GM12892 (cell line): ENCODE results near the gene SDK1.

ENCODE experiments used
- DNase-seq: peaks from one replicate; pipeline ENCODE4 v3.0.0; 2011; ENCODE audit not compliant: insufficient read length
- FAIRE-seq: peaks from 2 replicates; lab custom pipeline; 2011; peaks lifted over from hg19 to GRCh38; lab: Jason Lieb, UNC
- POLR2A ChIP-seq: IDR thresholded peaks from 2 replicates; pipeline ENCODE4 v1.6.1; 2011; ENCODE audit warnings: low read depth, low read length, control low read depth
- POLR2AphosphoS5 ChIP-seq: IDR thresholded peaks from 2 replicates; pipeline ENCODE4 v1.6.1; 2011; ENCODE audit warnings: low read depth, low read length, control low read depth
- TAF1 ChIP-seq: IDR thresholded peaks from 2 replicates; pipeline ENCODE4 v1.6.1; 2011; ENCODE audit warnings: low read depth, mild to moderate bottlenecking, control low read depth, low read length, borderline replicate concordance

The SDK1 gene

DNA sequence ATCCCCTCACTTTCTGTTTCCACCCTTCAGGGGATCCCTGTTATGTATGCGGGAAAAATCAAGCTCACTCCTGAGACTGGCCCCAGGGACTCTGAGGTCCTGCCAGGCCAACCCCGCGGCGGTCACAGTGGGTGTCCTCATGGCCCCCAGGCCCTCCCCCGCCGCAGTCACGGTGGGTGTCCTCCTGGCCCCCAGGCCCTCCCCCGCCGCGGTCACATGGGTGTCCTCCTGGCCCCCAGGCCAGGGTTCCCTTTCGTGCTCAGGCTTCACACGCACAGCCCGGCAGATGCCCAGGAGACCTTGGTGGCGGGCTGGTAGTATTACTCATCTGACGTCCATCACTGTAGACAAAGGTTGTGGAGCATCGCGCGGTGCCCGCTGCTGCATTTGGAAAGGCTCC lies 890.0 kb downstream of the SDK1 start:
- FAIRE-seq (no peak), DNase-seq (no peak)
- no peak for TF ChIP-seq POLR2A
- no peak for TF ChIP-seq TAF1
- no peak for TF ChIP-seq POLR2AphosphoS5

DNA sequence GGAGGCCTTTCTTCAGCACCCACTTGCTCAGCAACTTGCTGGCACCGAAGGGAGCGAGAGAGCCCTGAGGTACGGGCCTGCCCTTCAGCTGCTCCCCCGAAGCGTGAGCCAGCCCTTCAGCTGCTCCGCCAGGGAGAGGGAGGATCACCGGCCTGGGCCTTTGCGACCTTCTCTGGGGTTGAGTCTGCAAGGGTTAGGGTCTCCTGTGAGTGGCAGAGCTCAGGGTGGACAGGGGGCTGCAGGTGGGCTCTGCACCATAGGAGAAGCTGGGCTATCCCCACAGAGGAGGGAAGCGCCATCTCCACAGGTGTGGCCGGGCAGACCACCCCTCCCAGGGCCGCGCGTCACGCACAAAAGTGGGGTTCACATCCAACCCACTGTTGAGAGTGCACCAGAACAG lies 890.5 kb downstream of the SDK1 start:
- DNase-seq (no peak), FAIRE-seq (no peak)
- no peak for TF ChIP-seq POLR2A
- no peak for TF ChIP-seq TAF1
- no peak for TF ChIP-seq POLR2AphosphoS5

DNA sequence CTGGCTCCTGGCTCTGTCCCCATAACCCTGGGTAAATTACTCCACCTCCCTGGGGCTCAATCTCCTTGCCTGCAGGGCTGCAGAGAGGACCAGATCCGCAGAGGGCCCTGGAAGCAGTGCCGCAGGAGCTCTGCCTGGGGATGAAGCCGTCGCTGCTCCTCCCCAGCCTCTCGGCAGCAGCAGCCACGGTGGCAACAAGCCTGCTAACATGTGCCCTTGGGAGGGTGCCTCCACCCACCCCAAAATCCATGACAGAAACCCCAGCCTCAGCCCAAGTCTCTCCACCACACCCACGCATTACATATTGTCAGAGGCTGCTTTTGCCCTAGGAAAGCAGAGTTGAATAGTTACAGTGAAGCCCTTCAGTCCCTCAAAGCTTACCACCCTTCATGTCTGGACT lies 894.6 kb downstream of the SDK1 start:
- no peak for DNase-seq
- FAIRE-seq, result no peak
- TF ChIP-seq TAF1 (no peak), POLR2A (no peak), POLR2AphosphoS5 (no peak)

DNA sequence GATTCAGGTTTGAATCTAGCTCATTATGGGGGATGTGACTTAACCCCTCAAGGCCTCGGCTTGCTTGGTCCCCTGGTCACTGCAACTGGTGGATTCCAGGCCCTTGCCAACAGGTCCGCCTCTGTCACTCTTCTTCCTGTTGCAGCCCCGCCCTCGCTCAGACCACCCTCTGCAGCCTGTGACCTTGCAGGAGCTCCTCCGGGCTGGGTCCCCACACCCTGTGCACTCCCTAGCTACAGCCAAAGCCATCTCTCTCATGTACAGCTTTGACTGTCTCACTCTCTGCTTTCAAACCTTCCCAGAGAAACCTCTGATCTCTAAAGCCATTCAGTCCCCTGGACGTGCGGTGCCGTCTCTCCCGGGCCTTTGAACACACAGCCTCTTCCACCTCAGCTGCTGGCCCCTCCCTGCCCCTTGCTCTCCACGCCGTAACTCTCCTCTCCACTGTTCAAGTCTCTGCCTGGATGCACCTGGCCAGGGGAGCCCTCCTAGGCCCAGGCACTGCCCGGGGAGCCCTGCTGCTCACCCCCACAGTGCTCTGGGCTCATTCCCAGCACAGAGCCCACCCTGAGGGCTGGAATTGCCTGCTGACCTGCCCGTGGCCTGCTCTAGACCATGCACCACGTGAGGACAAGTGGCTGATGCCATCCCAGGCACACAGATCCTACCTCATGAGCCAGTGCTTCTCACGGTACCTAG lies 895.2 kb downstream of the SDK1 start:
- DNase-seq (no peak), FAIRE-seq (no peak)
- TF ChIP-seq TAF1 (no peak), POLR2A (no peak), POLR2AphosphoS5 (no peak)

DNA sequence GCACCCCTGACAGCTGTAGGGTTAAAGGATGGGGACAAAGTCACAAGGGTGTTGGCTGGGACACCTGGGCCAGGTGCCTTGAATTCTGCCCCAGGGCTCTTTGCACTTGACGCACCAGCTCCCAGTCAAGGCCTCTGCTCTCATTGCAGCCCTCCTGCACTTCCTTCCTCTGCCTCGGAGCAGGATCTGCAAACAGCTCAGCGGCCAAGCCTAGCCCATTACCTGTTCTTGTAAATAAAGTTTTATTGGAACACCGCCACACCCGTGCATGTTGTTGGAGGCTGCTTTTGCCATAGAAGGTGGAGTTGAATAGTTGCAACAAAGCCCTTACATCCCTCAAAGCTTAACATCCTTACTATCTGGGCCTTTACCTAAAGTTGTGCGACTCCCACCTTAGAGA lies 897.2 kb downstream of the SDK1 start:
- FAIRE-seq, result no peak
- no peak for TF ChIP-seq POLR2AphosphoS5
- TF ChIP-seq POLR2A, result no peak
- TF ChIP-seq TAF1, result no peak
- DNase-seq, result no peak

DNA sequence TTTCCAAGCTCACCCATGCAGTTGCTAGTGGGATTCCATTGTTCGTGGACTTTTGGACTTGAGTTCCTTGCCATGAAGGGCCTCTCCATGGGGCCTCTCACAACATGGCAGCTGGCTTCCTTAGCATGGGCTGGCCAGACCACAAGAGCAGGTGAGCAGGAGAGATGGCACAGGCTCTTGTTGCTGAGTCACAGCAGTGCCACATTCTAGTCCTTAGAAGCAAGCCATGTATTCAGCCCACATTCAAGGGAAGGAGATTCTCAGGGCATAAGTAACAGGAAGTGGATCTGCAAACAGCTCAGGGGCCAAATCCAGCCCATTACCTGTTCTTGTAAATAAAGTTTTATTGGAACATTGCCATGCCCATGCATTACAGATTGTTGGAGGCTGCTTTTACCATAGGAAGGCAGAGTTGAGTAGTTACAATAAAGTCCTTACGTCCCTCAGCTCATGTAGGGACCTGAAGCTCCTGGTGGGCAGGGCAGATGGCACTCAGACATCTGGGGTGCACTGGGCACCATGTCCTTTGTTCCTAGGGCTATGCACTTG lies 899.6 kb downstream of the SDK1 start:
- DNase-seq (no peak), FAIRE-seq (no peak)
- no peak for TF ChIP-seq TAF1
- TF ChIP-seq POLR2AphosphoS5, result no peak
- TF ChIP-seq POLR2A, result no peak

DNA sequence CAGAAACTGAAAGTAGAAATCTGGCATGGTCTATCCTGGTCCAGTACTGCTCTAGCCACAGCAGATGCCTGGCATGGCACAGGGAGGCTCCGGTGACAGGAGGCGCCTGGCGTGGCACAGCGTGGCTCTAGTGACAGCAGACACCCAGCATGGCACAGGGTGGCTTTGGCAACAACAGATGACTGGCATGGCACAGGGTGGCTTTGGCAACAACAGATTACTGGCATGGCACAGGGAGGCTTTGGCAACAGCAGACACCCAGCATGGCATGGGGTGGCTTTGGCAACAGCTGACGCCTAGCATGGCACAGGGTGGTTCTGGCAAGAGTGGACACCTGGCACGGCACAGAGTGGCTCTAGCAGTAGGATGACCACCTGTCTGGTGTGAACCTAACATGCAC lies 900.5 kb downstream of the SDK1 start:
- FAIRE-seq, result no peak
- TF ChIP-seq POLR2A (no peak), POLR2AphosphoS5 (no peak), TAF1 (no peak)

DNA sequence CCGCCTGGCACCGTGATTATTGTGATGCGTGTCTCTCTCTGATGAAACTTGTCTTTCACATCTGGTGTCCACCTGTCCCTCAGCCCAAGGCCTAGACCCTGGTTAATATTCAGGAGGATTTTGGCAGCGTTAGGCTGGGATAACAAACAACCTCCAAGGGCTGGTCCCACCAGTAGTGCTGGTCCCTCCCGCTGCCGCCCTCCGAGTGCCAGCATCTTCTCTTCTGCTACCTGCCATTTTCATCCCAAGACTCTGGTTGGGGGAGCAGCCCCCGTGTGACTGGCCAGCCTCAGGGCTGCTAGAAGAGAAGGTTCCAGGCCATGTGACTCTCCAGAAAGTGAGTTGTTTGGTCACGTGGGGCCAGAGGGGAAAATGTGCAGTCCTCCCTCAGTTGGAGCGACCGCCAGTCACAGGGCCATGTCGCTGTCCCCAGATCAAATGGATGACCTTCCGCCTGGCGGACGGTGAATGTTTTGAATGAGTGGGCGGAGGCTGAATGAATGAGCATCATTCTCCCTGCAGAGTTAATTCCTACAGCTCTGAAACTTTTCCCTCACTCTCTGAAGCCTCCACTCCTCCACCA lies 901.2 kb downstream of the SDK1 start:
- no peak for DNase-seq
- no peak for FAIRE-seq
- TF ChIP-seq POLR2A (no peak), TAF1 (no peak), POLR2AphosphoS5 (no peak)

More for the DNA sequence above, 900.5 kb downstream of the SDK1 start:
- no peak for DNase-seq

DNA sequence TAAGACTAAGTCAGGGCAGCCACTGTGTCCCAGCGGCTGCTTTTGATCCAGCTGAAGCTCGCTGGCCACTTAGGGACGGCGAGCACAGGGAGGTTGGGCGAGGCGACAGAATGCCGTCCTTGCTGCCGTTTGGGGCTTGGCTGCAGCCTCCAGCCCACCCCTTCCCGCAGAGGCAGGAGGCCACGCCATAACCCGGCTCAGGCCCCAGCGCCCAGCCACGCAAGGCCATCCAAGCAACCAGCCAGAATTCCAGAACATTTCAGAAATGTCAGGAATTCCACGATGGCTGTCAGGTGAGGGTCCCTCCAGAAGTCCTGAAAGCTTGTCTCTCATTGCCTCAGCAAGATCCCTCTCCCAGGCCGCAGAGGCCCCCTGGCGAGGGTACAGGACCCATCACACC lies 901.9 kb downstream of the SDK1 start:
- no peak for DNase-seq
- FAIRE-seq, result no peak
- TF ChIP-seq POLR2AphosphoS5 (no peak), POLR2A (no peak), TAF1 (no peak)

DNA sequence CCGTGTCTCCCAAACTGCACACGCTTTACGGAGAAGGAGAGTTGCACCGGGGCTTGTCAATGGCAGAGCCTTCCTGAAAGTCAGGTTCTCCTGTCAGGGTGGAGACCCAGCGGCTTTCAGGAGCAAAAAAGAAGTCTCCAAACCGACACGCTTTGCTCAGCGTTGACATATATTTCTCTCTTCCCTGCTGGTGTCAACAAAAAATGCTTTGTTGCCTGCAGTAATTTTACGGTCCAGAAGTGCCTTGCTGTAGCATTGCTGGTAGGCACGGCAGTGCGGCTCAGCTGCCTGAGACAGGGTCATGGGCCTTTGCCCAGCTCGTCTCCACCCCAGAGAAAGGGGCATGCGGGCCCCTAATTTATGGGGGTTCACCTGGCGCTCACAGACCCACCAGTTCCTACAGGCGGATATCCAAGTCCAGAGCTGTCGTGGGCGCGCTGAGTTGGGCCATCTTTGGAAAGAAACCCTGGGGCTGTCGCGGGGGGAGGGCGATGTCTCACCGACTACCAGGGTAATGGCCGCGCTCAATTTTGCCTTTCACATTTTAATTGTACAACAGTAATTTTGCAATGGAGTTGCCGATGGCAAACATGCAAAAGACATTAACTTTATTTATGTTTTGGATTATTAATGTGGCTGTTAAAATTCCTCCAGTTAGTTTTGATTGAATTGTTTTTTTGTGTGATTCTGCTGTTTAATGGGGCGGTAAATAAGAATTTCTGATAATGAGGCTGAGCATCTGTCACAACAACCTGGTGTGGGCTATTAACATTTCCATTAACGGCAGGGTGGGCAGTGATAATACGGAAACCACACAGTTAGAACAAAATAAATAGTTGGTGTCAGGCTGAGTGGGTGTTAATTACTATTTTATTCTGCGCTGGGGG lies 902.8 kb downstream of the SDK1 start:
- FAIRE-seq, result no peak
- DNase-seq, result no peak
- no peak for TF ChIP-seq POLR2A
- TF ChIP-seq TAF1, result no peak
- no peak for TF ChIP-seq POLR2AphosphoS5

DNA sequence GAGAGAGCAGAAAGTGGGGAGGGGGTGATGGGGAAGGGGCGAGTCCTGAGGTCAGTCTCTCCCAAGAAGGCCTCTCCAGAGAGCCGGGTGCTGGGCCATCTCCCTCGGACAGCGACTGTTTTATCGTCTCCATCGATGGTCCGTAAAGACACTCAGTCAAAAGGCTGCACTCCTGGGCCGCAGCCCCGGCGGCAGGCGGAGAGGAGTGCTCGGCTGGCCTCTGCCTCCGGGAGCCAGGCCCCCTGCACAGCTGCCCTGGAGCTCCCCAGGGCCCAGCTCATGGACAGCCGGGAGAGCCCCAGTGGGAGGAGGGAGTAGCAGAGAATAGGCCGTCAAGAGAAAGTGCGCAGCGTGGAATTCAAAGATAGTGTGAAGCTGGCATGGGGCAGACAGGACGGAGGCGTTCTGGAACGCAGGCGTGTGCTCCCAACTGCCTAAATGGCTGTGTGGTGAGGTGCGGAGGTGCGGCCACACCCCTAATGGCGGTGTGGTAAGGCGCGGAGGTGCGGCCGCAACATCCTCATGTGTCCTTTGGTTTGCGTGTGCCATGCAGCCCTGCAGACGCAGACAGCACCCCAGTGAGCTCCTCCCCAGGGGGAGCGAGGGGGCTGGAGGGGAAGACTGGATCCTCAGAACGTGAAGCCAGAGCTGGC lies 903.6 kb downstream of the SDK1 start:
- FAIRE-seq, result no peak

More for the DNA sequence above, 903.6 kb downstream of the SDK1 start:
- TF ChIP-seq POLR2AphosphoS5 (no peak), POLR2A (no peak), TAF1 (no peak)
- no peak for DNase-seq
